Measurements from ENCODE around the gene RAB43.
A peak's percentile ranks its signal among the peaks of the same experiment; 100 is the strongest.

The RAB43 gene

DNA sequence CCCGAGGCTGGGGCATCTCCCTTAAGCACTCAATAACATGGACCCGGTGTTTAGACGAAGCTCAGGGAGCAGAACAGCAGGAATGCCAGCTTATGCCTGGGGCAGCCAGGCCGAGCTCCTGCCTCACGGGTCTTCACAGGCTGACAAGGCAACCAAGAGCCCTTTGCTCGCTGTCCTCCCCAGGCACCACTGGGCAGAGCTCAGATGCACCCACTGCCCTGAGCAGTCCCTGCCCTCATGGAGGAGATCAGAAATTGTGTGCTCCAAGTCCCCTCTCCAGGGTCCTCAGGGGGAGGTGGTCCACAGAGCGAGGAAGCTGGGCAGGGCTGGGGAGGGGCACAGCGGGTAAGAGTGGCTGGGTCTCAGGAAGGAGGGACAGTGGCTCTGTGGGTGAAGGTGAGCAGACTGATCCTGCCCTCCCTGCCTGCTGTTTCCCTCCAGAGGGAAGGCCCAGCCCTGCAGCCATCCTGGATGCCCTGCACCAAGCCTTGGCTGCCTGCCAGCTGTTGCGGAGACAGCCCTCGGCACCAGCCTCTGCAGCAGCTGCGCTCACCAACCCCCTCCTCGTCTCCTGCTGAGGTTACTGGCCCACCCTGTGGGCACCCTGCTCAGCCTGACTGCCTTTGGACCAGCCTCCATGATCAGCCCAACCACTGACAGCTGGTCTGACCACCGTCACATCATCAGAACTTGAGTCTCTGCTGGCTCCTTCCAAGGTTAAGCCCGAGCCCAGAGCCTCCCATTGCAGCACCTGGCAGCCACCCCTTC is 82.1 kb downstream of the RAB43 start:
- ChIA-PET POLR2A (interaction anchor here (0.6 kb wide), 1 partner anchor 21 kb away, joined by 4 read pairs; no protein-coding TSS in a partner anchor), CTCF (interaction anchor here (0.6 to 7.8 kb wide), 6 partner anchors 9 to 69 kb away, joined by 3 to 56 read pairs (median 11); no protein-coding TSS in a partner anchor)
- H3K9me3 ChIP-seq (ENCODE audit: control extremely low read depth in 1 of 5, control insufficient read depth in 4 of 5, insufficient read depth in 2 of 5, low read depth in 1 of 5, low read length in 4 of 5): peaks cover 0 to 2% (median 0%) of the 10 kb centered on the region in 5 experiments
- DNase-seq: peak in 2 of 3 donors; percentile 63 to 64
- H3K36me3 ChIP-seq (ENCODE audit: control insufficient read depth in 4 of 4, insufficient read depth in 4 of 4, low read length in 3 of 4): peaks cover 0 to 4% (median 0%) of the 10 kb centered on the region in 4 experiments
- no peak overlapping the region for H3K27ac ChIP-seq (ENCODE audit: insufficient read depth in 1 of 2, low read depth in 1 of 2, low read length in 2 of 2, poor library complexity in 1 of 2, severe bottlenecking in 2 of 2)
- no peaks in the 10 kb centered on the region for H3K27me3 ChIP-seq (replicated peaks in 2 of 5; ENCODE audit: control insufficient read depth in 4 of 5, insufficient read depth in 5 of 5, low read length in 4 of 5)
- 64% methylated on average over 14 of the region's 14 CpGs for WGBS (ENCODE audit: insufficient coverage)
- H3K4me1 ChIP-seq (ENCODE audit: control extremely low read depth in 1 of 4, control insufficient read depth in 4 of 4, insufficient read depth in 4 of 4, low read length in 3 of 4): peaks cover 0 to 37% (median 27%) of the 10 kb centered on the region in 4 experiments
- H3K4me3 ChIP-seq (ENCODE audit: control insufficient read depth in 1 of 7, extremely low read depth in 1 of 7, insufficient read depth in 4 of 7, low read depth in 2 of 7, low read length in 6 of 7): no peak overlapping the region

DNA sequence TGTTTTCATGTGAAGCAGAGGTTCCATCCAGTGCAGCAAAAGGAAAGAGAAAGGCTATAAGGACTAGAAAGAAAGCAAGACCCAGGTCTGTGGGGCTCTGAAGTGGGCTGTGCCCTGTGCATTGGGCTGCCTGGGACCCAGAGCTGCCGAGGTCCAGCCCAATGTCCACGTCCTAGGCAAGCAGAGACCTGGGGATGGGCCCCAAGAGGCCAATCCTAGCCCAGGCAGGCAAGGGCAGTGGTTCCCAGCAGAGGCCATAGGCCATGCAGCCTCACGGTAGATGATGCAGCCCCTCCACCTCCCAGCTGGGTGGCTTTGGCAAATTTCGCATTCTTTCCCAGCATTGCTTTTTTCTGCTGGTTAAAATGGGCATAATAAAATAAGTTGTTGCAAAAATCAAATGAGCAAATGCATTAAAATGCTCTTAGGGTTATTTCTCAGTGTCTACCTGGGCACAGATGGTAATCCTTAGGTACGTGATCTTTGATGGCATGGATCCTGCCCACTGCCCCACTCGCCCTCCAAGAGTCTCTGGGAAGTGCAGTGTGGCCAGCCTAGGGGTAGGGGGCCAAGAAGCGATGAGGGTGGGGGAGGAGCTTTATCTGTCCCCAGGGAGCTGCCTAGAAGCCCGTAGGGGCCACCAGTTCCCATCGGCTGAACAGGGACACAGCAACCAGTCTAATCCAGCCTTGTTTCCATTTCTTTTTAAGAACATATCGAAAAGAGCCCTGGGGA is 83.3 kb downstream of the RAB43 start:
- 98% methylated on average over 9 of the region's 10 CpGs for WGBS (ENCODE audit: insufficient coverage)
- H3K4me1 ChIP-seq (ENCODE audit: control extremely low read depth in 1 of 4, control insufficient read depth in 4 of 4, insufficient read depth in 4 of 4, low read length in 3 of 4): peaks cover 0 to 41% (median 29%) of the 10 kb centered on the region in 4 experiments
- no peak overlapping the region for H3K4me3 ChIP-seq (ENCODE audit: control insufficient read depth in 1 of 7, extremely low read depth in 1 of 7, insufficient read depth in 4 of 7, low read depth in 2 of 7, low read length in 6 of 7)
- H3K9me3 ChIP-seq (ENCODE audit: control extremely low read depth in 1 of 5, control insufficient read depth in 4 of 5, insufficient read depth in 2 of 5, low read depth in 1 of 5, low read length in 4 of 5): no peaks in the 10 kb centered on the region
- DNase-seq: no peak
- ChIA-PET CTCF (interaction anchor here (1.7 to 7.8 kb wide), 3 partner anchors 8 to 15 kb away, joined by 7 to 56 read pairs (median 26); no protein-coding TSS in a partner anchor), POLR2A (no interaction called here)
- H3K27ac ChIP-seq (ENCODE audit: insufficient read depth in 1 of 2, low read depth in 1 of 2, low read length in 2 of 2, poor library complexity in 1 of 2, severe bottlenecking in 2 of 2): no peak overlapping the region
- H3K36me3 ChIP-seq (ENCODE audit: control insufficient read depth in 4 of 4, insufficient read depth in 4 of 4, low read length in 3 of 4): peaks cover 0 to 10% (median 2%) of the 10 kb centered on the region in 4 experiments
- H3K27me3 ChIP-seq (replicated peaks in 2 of 5; ENCODE audit: control insufficient read depth in 4 of 5, insufficient read depth in 5 of 5, low read length in 4 of 5): no peaks in the 10 kb centered on the region
